ENCODE measurements around the gene SRXN1. TPM values are rescaled to one million over a fixed set of nuclear protein-coding genes. Genes with fewer than 3 reads are reported as not detected.

SRXN1 gene
- total and polyA plus RNA-seq, 2 donors from 2014 or later = 17.4 to 51.1 TPM

- intact Hi-C loops (cut with DNase I) = loop anchor here (10.0 kb wide), 1 partner anchor 83 kb away; no protein-coding TSS in a partner anchor
- no peak for TF ChIP-seq CTCF (IDR thresholded peaks at IDR 0.05; ENCODE audit: borderline replicate concordance, extremely low read depth, insufficient read depth)
- Histone ChIP-seq H3K27ac (ENCODE audit: low read depth in 2 of 2, low read length in 2 of 2) (no peak overlapping the region), H3K36me3 (ENCODE audit: control insufficient read depth in 2 of 3, insufficient read depth in 3 of 3, low read length in 3 of 3) (peaks cover 0 to 16% (median 13%) of the 10 kb centered on the region in 3 donors), H3K4me3 (ENCODE audit: low read length in 3 of 3) (no peak overlapping the region), H3K27me3 (ENCODE audit: control insufficient read depth, insufficient read depth, low read length) (no peaks in the 10 kb centered on the region), H3K4me1 (ENCODE audit: control insufficient read depth in 2 of 3, insufficient read depth in 2 of 3, low read depth in 1 of 3, low read length in 3 of 3) (peaks cover 0 to 13% (median 4%) of the 10 kb centered on the region in 3 donors), H3K9ac (ENCODE audit: low read length in 3 of 3) (no peak overlapping the region), H3K9me3 (ENCODE audit: control insufficient read depth in 2 of 3, insufficient read depth in 1 of 3, low read length in 3 of 3) (no peaks in the 10 kb centered on the region)
- no peak for FAIRE-seq
- DNase-seq = no peak
Observed at GRCh38 chr20:647479-648019, 5.5 kb downstream of the SRXN1 start.

- no peak for FAIRE-seq
- H3K4me3 ChIP-seq (ENCODE audit: low read length in 3 of 3) = no peak overlapping the region
- peaks cover 0 to 7% (median 4%) of the 10 kb centered on the region in 3 donors for H3K4me1 ChIP-seq (ENCODE audit: control insufficient read depth in 2 of 3, insufficient read depth in 2 of 3, low read depth in 1 of 3, low read length in 3 of 3)
- no peaks in the 10 kb centered on the region for H3K9me3 ChIP-seq (ENCODE audit: control insufficient read depth in 2 of 3, insufficient read depth in 1 of 3, low read length in 3 of 3)
- no peak overlapping the region for H3K27ac ChIP-seq (ENCODE audit: low read depth in 2 of 2, low read length in 2 of 2)
- intact Hi-C loops (cut with DNase I) = loop anchor here (10.0 kb wide), 1 partner anchor 82 kb away; no protein-coding TSS in a partner anchor
- no peak for TF ChIP-seq CTCF (IDR thresholded peaks at IDR 0.05; ENCODE audit: borderline replicate concordance, extremely low read depth, insufficient read depth)
- H3K27me3 ChIP-seq (ENCODE audit: control insufficient read depth, insufficient read depth, low read length) = no peaks in the 10 kb centered on the region
- peaks cover 0 to 16% (median 13%) of the 10 kb centered on the region in 3 donors for H3K36me3 ChIP-seq (ENCODE audit: control insufficient read depth in 2 of 3, insufficient read depth in 3 of 3, low read length in 3 of 3)
- no peak for DNase-seq
- no peak overlapping the region for H3K9ac ChIP-seq (ENCODE audit: low read length in 3 of 3)
Observed at GRCh38 chr20:646868-647233, 6.1 kb downstream of the SRXN1 start.

- Histone ChIP-seq H3K9ac (ENCODE audit: low read length in 3 of 3) (no peak overlapping the region), H3K36me3 (ENCODE audit: control insufficient read depth in 2 of 3, insufficient read depth in 3 of 3, low read length in 3 of 3) (peaks cover 0 to 16% (median 13%) of the 10 kb centered on the region in 3 donors), H3K27me3 (ENCODE audit: control insufficient read depth, insufficient read depth, low read length) (no peaks in the 10 kb centered on the region), H3K9me3 (ENCODE audit: control insufficient read depth in 2 of 3, insufficient read depth in 1 of 3, low read length in 3 of 3) (no peaks in the 10 kb centered on the region), H3K27ac (ENCODE audit: low read depth in 2 of 2, low read length in 2 of 2) (no peak overlapping the region), H3K4me3 (ENCODE audit: low read length in 3 of 3) (no peak overlapping the region), H3K4me1 (ENCODE audit: control insufficient read depth in 2 of 3, insufficient read depth in 2 of 3, low read depth in 1 of 3, low read length in 3 of 3) (peaks cover 0 to 5% (median 4%) of the 10 kb centered on the region in 3 donors)
- TF ChIP-seq CTCF (IDR thresholded peaks at IDR 0.05; ENCODE audit: borderline replicate concordance, extremely low read depth, insufficient read depth) = no peak
- intact Hi-C loops (cut with DNase I) = loop anchor here (10.0 kb wide), 1 partner anchor 81 kb away; no protein-coding TSS in a partner anchor
- FAIRE-seq (no peak), DNase-seq (peak in 1 of 5 donors; percentile 39)
Observed at GRCh38 chr20:646107-646867, 6.7 kb downstream of the SRXN1 start.
